ENCODE data around the gene SUGCT.

Gene SUGCT

DNA sequence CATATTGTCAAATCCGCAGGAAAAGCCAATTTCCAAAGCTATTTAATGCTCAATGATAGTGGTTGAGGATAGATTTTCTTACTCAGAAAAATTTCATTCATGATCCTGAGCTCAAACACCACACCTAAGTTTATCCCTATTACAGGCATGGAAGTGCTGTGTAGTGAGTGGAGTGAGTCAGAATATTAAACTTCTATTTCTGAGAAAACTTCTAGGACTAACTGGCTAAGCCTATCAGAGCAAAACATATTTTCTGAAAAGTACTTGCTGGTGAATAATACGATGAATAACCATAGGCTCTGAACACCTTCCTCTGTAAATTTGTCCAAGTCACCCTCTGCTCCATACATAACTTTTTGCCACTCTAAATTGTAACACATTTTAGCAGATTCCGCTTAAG is 221.5 kb downstream of the SUGCT start:
- no peak for TF ChIP-seq SPI1 (IDR thresholded peaks at IDR 0.05; ENCODE audit: low read depth, low read length)
- no peak for TF ChIP-seq POU2F2 (IDR thresholded peaks at IDR 0.05; ENCODE audit: low read depth, low read length)
- no peak for TF ChIP-seq TAF1 (IDR thresholded peaks at IDR 0.05; ENCODE audit: low read depth, low read length)
- TF ChIP-seq POLR2A (IDR thresholded peaks at IDR 0.05; ENCODE audit: low read depth, low read length): no peak
- no peak for TF ChIP-seq POLR2AphosphoS5 (IDR thresholded peaks at IDR 0.05; ENCODE audit: low read depth, low read length)
- TF ChIP-seq PAX5 (IDR thresholded peaks at IDR 0.05; ENCODE audit: insufficient read depth, low read length, severe bottlenecking): no peak
- no peak for DNase-seq (ENCODE audit: insufficient read length, low spot score)
- FAIRE-seq: no peak

DNA sequence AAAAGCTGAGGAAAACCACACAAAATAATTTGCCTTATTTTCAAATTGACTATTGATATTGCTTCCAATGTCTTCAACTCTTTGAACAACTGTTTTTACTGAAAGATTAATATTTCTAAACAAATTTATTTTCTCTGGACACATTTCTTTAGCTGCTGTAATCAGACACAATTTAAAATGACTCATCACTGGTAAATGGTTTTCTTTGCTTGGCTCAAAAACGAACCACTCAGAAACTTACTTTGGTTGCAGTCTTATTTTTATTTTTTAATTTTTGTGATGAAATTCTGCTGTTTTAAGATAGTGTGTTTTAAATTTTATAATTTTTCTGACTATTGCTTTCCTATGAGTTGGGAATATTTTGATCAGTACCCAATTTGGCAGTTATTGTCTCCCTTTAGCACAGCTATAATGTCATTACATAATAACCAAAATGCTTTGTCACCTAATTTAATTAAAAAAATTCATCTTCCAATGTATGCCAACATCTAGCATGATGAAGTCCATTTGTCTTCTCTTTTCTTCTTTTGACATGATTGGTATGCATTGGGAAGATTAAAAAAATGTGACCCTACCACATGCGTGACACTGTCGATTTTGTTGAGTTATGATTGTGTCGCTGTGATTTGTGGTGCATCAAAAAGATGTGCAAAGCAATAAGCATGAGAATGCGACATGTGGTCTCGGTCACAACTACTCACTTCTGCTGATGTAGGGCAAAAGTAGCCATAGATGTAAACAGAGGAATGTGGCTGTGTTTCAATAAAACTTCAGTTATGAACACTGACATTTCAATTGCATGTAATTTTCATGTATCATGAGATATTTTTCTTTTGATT is 222.3 kb downstream of the SUGCT start:
- TF ChIP-seq POU2F2 (IDR thresholded peaks at IDR 0.05; ENCODE audit: low read depth, low read length): no peak
- no peak for TF ChIP-seq TAF1 (IDR thresholded peaks at IDR 0.05; ENCODE audit: low read depth, low read length)
- TF ChIP-seq POLR2A (IDR thresholded peaks at IDR 0.05; ENCODE audit: low read depth, low read length): no peak
- no peak for TF ChIP-seq PAX5 (IDR thresholded peaks at IDR 0.05; ENCODE audit: insufficient read depth, low read length, severe bottlenecking)
- TF ChIP-seq POLR2AphosphoS5 (IDR thresholded peaks at IDR 0.05; ENCODE audit: low read depth, low read length): no peak
- TF ChIP-seq SPI1 (IDR thresholded peaks at IDR 0.05; ENCODE audit: low read depth, low read length): no peak
- DNase-seq (ENCODE audit: insufficient read length, low spot score) (no peak), FAIRE-seq (no peak)

DNA sequence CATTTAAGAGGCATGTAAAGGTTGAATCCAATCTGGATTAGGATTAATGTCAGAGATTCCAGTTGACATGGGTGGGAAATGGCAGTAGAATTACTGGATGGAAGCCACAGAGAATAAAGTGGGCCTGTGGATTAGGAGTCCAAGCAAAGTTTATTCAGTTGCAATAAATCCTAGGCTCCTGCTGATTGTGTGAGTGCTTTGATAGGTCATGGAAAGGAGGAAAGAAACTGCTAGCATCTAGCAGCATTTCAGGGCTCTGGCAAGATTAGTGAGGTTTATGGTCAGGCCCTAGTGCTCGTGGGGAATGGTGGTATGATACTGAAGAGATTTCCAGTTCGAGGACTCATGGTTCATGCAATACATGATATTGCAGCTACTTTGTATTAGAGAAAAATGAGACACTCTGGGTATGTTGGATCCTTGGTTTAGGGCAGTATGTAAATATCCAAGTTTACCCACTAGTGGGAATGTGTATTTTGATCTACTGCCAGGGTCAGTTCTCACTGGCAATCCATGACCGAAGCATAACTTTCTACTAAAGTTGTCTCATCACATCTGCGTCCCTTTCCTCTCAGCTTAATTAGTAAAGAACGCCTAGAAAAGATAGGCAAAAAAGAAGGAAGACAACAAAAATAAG is 235.0 kb downstream of the SUGCT start:
- TF ChIP-seq POU2F2 (IDR thresholded peaks at IDR 0.05; ENCODE audit: low read depth, low read length) (no peak), POLR2A (IDR thresholded peaks at IDR 0.05; ENCODE audit: low read depth, low read length) (no peak), SPI1 (IDR thresholded peaks at IDR 0.05; ENCODE audit: low read depth, low read length) (no peak), TAF1 (IDR thresholded peaks at IDR 0.05; ENCODE audit: low read depth, low read length) (no peak), PAX5 (IDR thresholded peaks at IDR 0.05; ENCODE audit: insufficient read depth, low read length, severe bottlenecking) (no peak), POLR2AphosphoS5 (IDR thresholded peaks at IDR 0.05; ENCODE audit: low read depth, low read length) (no peak)
- FAIRE-seq (no peak), DNase-seq (ENCODE audit: insufficient read length, low spot score) (no peak)

DNA sequence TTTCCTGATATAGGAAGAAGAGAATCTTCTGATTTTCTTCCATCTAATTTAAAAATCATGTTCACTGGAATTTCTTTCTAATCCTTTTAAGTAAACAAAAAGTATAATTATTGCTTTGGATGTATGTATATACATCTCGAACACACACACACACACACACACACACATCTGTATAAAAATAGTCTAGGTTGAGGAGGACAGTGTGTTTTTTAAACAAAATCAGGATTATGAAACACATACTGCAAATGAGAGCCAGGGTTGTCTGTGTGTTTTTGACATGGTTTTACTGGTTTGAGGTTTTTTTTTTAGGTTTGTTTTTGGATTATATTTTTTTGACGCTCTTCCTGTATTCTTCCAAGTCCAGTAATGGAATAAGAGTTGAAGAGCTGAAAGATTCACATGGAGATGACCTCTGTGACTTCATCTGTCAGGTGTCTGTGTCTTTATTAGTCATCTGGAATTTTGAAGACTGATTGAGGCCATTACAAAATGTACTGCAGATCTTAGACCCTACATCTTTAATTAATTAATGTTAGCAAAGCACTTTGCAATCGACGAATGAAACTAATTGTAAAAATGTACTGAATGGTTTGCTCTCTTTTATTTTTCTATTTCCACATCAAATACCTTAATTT is 237.1 kb downstream of the SUGCT start:
- FAIRE-seq (no peak), DNase-seq (ENCODE audit: insufficient read length, low spot score) (no peak)
- TF ChIP-seq POLR2A (IDR thresholded peaks at IDR 0.05; ENCODE audit: low read depth, low read length) (no peak), TAF1 (IDR thresholded peaks at IDR 0.05; ENCODE audit: low read depth, low read length) (no peak), POLR2AphosphoS5 (IDR thresholded peaks at IDR 0.05; ENCODE audit: low read depth, low read length) (no peak), POU2F2 (IDR thresholded peaks at IDR 0.05; ENCODE audit: low read depth, low read length) (no peak), PAX5 (IDR thresholded peaks at IDR 0.05; ENCODE audit: insufficient read depth, low read length, severe bottlenecking) (no peak), SPI1 (IDR thresholded peaks at IDR 0.05; ENCODE audit: low read depth, low read length) (no peak)

DNA sequence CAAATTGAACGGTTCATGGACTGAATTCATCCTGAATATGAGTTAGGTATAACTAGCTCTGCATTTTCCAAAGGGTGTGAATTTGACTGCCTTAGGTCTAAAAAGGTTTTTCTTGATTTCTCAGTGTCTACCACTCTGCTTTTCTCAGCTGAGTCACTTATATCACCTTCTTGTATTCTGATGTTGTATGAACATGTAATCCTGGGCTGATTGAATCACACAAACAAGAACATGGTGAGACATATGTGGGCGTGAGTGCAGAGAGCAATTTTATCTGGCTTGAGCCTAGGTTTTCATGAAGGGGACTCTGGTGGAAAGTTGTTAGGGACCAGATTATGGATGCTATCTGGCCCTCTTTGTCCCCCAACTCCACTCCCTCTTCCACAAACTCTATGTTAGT is 239.8 kb downstream of the SUGCT start:
- FAIRE-seq (no peak), DNase-seq (ENCODE audit: insufficient read length, low spot score) (no peak)
- TF ChIP-seq POLR2A (IDR thresholded peaks at IDR 0.05; ENCODE audit: low read depth, low read length) (no peak), PAX5 (IDR thresholded peaks at IDR 0.05; ENCODE audit: insufficient read depth, low read length, severe bottlenecking) (no peak), POLR2AphosphoS5 (IDR thresholded peaks at IDR 0.05; ENCODE audit: low read depth, low read length) (no peak), POU2F2 (IDR thresholded peaks at IDR 0.05; ENCODE audit: low read depth, low read length) (no peak)

DNA sequence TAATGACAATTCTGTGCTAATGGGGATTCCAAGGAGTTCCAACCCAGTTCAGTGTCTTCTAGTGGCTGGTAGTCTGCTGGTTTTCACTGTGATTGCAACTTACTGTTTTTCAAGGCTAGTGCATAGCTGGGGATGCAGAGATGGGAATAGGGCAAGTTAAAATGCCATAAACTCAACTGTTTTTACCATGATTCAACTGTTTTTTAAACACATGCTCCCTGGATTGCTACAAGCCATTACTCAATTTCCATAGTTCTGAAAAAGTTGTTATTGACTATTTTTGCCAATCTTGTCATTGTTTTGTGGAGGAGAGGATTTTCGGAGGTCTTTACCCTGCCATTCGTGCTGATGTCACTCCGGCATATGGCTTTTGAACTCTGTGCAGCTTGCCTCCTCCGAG is 245.3 kb downstream of the SUGCT start:
- TF ChIP-seq POLR2AphosphoS5 (IDR thresholded peaks at IDR 0.05; ENCODE audit: low read depth, low read length): no peak
- no peak for TF ChIP-seq POLR2A (IDR thresholded peaks at IDR 0.05; ENCODE audit: low read depth, low read length)
- TF ChIP-seq SPI1 (IDR thresholded peaks at IDR 0.05; ENCODE audit: low read depth, low read length): no peak
- TF ChIP-seq TAF1 (IDR thresholded peaks at IDR 0.05; ENCODE audit: low read depth, low read length): no peak
- TF ChIP-seq POU2F2 (IDR thresholded peaks at IDR 0.05; ENCODE audit: low read depth, low read length): no peak
- no peak for TF ChIP-seq PAX5 (IDR thresholded peaks at IDR 0.05; ENCODE audit: insufficient read depth, low read length, severe bottlenecking)
- FAIRE-seq (no peak), DNase-seq (ENCODE audit: insufficient read length, low spot score) (no peak)

DNA sequence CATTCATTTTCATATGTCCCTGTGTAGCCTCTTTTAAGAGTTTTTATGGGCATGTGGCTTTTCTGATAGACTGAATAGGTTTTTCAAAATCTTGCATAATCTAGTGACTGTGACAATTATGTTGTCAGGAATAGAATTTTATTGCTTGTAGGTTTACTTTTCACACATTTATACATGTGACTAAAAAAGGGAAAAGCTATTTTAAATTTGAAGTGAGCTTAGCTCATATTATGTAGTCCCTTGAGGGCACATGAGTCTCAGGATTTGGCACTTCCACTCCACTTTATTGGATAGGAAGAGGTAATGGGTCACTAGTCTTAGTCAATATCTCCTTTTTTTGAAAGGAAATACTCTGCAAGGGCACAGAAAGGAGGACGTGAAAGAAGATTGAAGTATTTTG is 247.3 kb downstream of the SUGCT start:
- no peak for FAIRE-seq
- no peak for TF ChIP-seq POLR2AphosphoS5 (IDR thresholded peaks at IDR 0.05; ENCODE audit: low read depth, low read length)
- TF ChIP-seq TAF1 (IDR thresholded peaks at IDR 0.05; ENCODE audit: low read depth, low read length): no peak
- no peak for TF ChIP-seq POLR2A (IDR thresholded peaks at IDR 0.05; ENCODE audit: low read depth, low read length)
- TF ChIP-seq PAX5 (IDR thresholded peaks at IDR 0.05; ENCODE audit: insufficient read depth, low read length, severe bottlenecking): no peak
- no peak for TF ChIP-seq POU2F2 (IDR thresholded peaks at IDR 0.05; ENCODE audit: low read depth, low read length)
- no peak for DNase-seq (ENCODE audit: insufficient read length, low spot score)

DNA sequence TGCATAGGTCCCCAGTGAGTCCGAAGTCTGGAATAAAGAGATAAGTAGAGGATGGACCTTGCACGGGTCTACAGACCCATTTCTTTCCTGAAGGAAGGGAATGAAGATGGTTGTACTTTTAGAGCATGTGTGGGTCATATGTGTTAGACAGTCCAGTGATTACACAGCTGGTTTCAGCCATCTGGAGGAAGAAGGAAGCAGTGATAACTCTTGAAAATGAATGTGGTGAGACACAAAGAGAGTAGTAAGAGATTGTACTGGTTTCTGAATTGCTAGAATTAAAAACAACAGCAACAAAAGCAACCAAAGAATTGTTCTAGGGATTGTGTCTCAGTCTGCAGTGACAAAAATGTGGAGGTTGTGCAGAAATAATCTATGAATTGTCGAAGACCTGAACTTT is 258.9 kb downstream of the SUGCT start:
- TF ChIP-seq POLR2AphosphoS5 (IDR thresholded peaks at IDR 0.05; ENCODE audit: low read depth, low read length): no peak
- no peak for TF ChIP-seq SPI1 (IDR thresholded peaks at IDR 0.05; ENCODE audit: low read depth, low read length)
- no peak for TF ChIP-seq PAX5 (IDR thresholded peaks at IDR 0.05; ENCODE audit: insufficient read depth, low read length, severe bottlenecking)
- TF ChIP-seq POU2F2 (IDR thresholded peaks at IDR 0.05; ENCODE audit: low read depth, low read length): no peak
- TF ChIP-seq POLR2A (IDR thresholded peaks at IDR 0.05; ENCODE audit: low read depth, low read length): no peak
- no peak for TF ChIP-seq TAF1 (IDR thresholded peaks at IDR 0.05; ENCODE audit: low read depth, low read length)
- FAIRE-seq (no peak), DNase-seq (ENCODE audit: insufficient read length, low spot score) (no peak)

DNA sequence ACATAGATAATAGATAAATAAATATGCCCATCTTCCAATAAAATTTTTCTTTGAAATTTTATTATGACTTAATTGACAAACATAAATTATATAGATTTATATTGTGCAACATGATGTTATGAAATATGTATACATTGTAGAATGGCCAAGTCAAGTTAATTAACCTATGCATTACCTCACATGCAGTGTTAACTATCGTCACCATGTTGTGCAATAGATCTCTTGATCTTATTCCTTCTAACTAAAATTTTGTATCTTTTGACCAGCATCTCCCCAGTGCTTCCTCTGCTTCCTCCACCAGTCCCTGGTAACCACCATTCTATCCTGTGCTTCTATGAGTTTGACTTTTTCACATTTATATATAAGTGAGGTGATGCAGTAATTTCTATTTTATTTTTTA is 259.6 kb downstream of the SUGCT start:
- DNase-seq (ENCODE audit: insufficient read length, low spot score) (no peak), FAIRE-seq (no peak)
- TF ChIP-seq POU2F2 (IDR thresholded peaks at IDR 0.05; ENCODE audit: low read depth, low read length): no peak
- TF ChIP-seq POLR2A (IDR thresholded peaks at IDR 0.05; ENCODE audit: low read depth, low read length): no peak
- no peak for TF ChIP-seq PAX5 (IDR thresholded peaks at IDR 0.05; ENCODE audit: insufficient read depth, low read length, severe bottlenecking)
- TF ChIP-seq SPI1 (IDR thresholded peaks at IDR 0.05; ENCODE audit: low read depth, low read length): no peak
- TF ChIP-seq TAF1 (IDR thresholded peaks at IDR 0.05; ENCODE audit: low read depth, low read length): no peak
- no peak for TF ChIP-seq POLR2AphosphoS5 (IDR thresholded peaks at IDR 0.05; ENCODE audit: low read depth, low read length)
